DOHH2 (cell line): ENCODE data around the gene KCNN4.

Source experiments
- H3F3A ChIP-seq: fragments of 200-600 bp; sonication (generic), shearing (Covaris generic); 2 replicates; pipeline ENCODE4 v1.6.0; 2016; ENCODE audit warnings: antibody characterized with exemption, mild to moderate bottlenecking; ENCODE audit not compliant: control insufficient read depth, insufficient read depth
- H3K27ac ChIP-seq: fragments of 200-600 bp; sonication (generic); 2 replicates; pipeline ENCODE4 v1.5.1; 2014; ENCODE audit warnings: low read depth, mild to moderate bottlenecking, low read length, moderate library complexity
- H3K27me3 ChIP-seq: fragments of 200-600 bp; sonication (generic); 2 replicates; pipeline ENCODE4 v1.6.1; 2014; ENCODE audit warnings: mild to moderate bottlenecking, low read length, mixed read lengths; ENCODE audit not compliant: control insufficient read depth
- H3K36me3 ChIP-seq: fragments of 200-600 bp; sonication (generic); 2 replicates; pipeline ENCODE4 v1.6.1; 2014; ENCODE audit warnings: mild to moderate bottlenecking, low read length, moderate library complexity, mixed read lengths; ENCODE audit not compliant: control insufficient read depth
- H3K4me1 ChIP-seq: fragments of 200-600 bp; sonication (generic); 2 replicates; pipeline ENCODE4 v1.6.1; 2014; ENCODE audit warnings: mild to moderate bottlenecking, low read length, mixed read lengths; ENCODE audit not compliant: control insufficient read depth
- H3K4me2 ChIP-seq: fragments of 200-600 bp; sonication (generic); 2 replicates; pipeline ENCODE4 v1.6.0; 2014; ENCODE audit warnings: mild to moderate bottlenecking, low read length, moderate library complexity
- H3K4me3 ChIP-seq: fragments of 200-600 bp; sonication (generic); 2 replicates; pipeline ENCODE4 v1.5.1; 2014; ENCODE audit warnings: mild to moderate bottlenecking, low read length, mixed read lengths
- H3K79me2 ChIP-seq: fragments of 200-600 bp; sonication (generic); 2 replicates; pipeline ENCODE4 v1.6.1; 2014; ENCODE audit warnings: mild to moderate bottlenecking, low read length, mixed read lengths; ENCODE audit not compliant: control insufficient read depth
- H3K9me2 ChIP-seq: fragments of 200-600 bp; sonication (generic); replicated peaks from 2 replicates; pipeline ENCODE4 v1.6.1; 2014; ENCODE audit warnings: mild to moderate bottlenecking, low read length, mixed read lengths; ENCODE audit not compliant: control insufficient read depth
- H3K9me3 ChIP-seq: fragments of 200-600 bp; sonication (generic); 2 replicates; pipeline ENCODE4 v1.6.1; 2014; ENCODE audit warnings: antibody characterized with exemption, low read length, mixed read lengths; ENCODE audit not compliant: control insufficient read depth, insufficient read depth
- H4K20me1 ChIP-seq: fragments of 200-600 bp; sonication (generic); 2 replicates; pipeline ENCODE4 v1.6.0; 2014; ENCODE audit warnings: low read depth, mild to moderate bottlenecking, antibody characterized with exemption, low read length, moderate library complexity; ENCODE audit not compliant: control insufficient read depth, insufficient read depth
- EZH2phosphoT487 ChIP-seq: fragments of 200-600 bp; sonication (generic); IDR thresholded peaks from 2 replicates; pipeline ENCODE4 v1.6.1; 2017; ENCODE audit warnings: borderline replicate concordance, mild to moderate bottlenecking, antibody characterized with exemption, low read length, moderate library complexity, mixed read lengths
- TF ChIP-seq, protein P1 (sequence below): fragments of 200-600 bp; sonication (generic); IDR thresholded peaks from one replicate; pipeline ENCODE4 v1.5.1; 2014; ENCODE audit warnings: antibody characterized with exemption, mild to moderate bottlenecking, low read depth, low read length; ENCODE audit not compliant: poor library complexity, severe bottlenecking

Gene KCNN4

DNA sequence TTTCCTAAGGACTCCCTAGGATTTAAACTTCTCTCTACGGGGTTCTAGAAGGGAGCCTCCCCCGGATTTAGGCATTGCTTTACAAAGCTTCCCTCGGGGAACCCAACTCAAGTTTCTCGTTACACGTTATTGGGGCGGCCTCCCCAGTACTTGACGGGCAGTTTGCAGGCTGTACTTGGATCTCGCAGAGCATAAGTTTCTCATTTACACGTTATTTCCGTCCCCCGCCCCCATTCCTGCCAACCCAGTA lies 26.6 kb downstream of the KCNN4 start:
- Histone ChIP-seq H3K4me1 (peaks cover 66% of the 10 kb centered on the region), H3K4me3 (peak overlapping the region; percentile 93), H3K9me2 (no peaks in the 10 kb centered on the region), H3K79me2 (peaks cover 58% of the 10 kb centered on the region), H3K36me3 (peaks cover 55% of the 10 kb centered on the region), H3K27me3 (no peaks in the 10 kb centered on the region), H3F3A (peaks cover 35% of the 10 kb centered on the region), H3K9me3 (no peaks in the 10 kb centered on the region), H3K27ac (peak overlapping the region; percentile 97), H3K4me2 (peak overlapping the region; percentile 95), H4K20me1 (no peaks in the 10 kb centered on the region)
- TF ChIP-seq, protein P1, sequence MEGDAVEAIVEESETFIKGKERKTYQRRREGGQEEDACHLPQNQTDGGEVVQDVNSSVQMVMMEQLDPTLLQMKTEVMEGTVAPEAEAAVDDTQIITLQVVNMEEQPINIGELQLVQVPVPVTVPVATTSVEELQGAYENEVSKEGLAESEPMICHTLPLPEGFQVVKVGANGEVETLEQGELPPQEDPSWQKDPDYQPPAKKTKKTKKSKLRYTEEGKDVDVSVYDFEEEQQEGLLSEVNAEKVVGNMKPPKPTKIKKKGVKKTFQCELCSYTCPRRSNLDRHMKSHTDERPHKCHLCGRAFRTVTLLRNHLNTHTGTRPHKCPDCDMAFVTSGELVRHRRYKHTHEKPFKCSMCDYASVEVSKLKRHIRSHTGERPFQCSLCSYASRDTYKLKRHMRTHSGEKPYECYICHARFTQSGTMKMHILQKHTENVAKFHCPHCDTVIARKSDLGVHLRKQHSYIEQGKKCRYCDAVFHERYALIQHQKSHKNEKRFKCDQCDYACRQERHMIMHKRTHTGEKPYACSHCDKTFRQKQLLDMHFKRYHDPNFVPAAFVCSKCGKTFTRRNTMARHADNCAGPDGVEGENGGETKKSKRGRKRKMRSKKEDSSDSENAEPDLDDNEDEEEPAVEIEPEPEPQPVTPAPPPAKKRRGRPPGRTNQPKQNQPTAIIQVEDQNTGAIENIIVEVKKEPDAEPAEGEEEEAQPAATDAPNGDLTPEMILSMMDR, result no peak
- TF ChIP-seq EZH2phosphoT487, result no peak

DNA sequence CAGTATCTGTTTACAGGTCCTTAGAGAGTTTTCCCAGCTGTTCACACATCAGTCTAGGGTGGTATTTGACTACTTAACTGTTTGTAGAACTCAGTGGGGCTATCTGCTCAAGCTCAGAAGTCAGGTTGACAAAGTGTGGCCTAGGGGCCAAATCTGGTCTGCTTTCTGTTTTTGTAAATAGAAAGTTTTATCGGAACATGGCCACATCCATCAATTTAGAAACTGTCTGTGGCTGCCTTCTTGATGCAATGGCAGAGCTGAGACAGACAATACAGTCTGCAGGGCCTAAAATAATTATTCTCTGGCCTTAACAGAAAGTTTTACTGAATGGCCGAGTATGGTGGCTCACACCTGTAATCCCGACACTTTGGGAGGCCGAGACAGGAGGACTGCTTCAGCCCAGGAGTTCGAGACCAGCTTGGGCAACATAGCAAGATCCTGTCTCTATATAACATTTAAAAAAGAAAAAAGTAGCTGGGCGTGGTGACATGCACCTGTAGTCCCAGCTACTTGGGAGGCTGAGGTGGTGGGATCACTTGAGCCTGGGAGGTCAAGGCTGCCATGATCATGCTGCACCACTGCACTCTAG lies 28.4 kb downstream of the KCNN4 start:
- Histone ChIP-seq H3K27me3 (no peaks in the 10 kb centered on the region), H3K4me3 (no peak overlapping the region), H3K36me3 (peaks cover 65% of the 10 kb centered on the region), H3K9me2 (no peaks in the 10 kb centered on the region), H3K4me1 (peaks cover 66% of the 10 kb centered on the region), H3K27ac (no peak overlapping the region), H3K4me2 (peak overlapping the region; percentile 95; the same call in 1 of the 2 replicates), H3K9me3 (no peaks in the 10 kb centered on the region), H3F3A (peaks cover 22% of the 10 kb centered on the region), H4K20me1 (no peaks in the 10 kb centered on the region), H3K79me2 (peaks cover 53% of the 10 kb centered on the region)
- no peak for TF ChIP-seq EZH2phosphoT487
- TF ChIP-seq, protein P1, result no peak

DNA sequence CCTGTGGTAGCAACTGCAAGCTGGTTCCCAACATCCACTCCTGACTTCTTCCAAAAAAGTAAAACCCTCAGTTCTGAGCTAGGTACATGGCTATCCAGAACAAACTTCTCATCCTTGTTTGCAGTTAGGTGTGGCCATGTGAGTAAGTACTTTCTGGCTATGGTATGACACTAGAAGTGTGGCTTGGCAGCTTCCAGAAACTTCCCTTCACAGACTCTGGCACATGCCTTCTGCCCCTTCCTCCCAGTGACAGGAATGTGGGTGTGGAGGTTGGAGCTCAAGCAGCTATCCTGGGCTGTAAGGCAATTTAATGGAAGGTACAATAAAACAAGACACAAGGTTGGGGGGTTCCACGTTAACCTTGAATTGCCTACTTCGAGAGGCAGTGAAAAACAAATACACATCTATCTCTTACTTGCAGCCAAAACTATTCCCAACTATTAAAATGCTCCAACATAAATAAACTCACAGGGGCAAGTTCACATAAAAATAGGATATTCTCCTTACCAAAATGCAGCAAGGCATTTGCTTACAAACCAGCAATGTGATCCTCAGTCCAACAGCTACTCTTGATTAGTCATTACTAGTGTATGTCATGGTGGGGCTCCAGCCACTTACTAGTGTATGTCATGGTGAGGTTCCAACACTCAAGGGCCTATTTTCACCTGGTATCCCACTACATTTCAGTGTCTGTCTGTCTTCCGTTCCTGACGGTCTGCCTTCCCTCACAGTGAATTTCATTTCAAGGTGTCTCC lies 29.1 kb downstream of the KCNN4 start:
- Histone ChIP-seq H3K4me2 (no peak overlapping the region), H3F3A (peaks cover 19% of the 10 kb centered on the region), H3K36me3 (peaks cover 70% of the 10 kb centered on the region), H3K9me2 (no peaks in the 10 kb centered on the region), H4K20me1 (no peaks in the 10 kb centered on the region), H3K27me3 (no peaks in the 10 kb centered on the region), H3K79me2 (peaks cover 49% of the 10 kb centered on the region), H3K4me1 (peaks cover 61% of the 10 kb centered on the region), H3K9me3 (no peaks in the 10 kb centered on the region), H3K4me3 (no peak overlapping the region), H3K27ac (no peak overlapping the region)
- TF ChIP-seq EZH2phosphoT487, result no peak
- TF ChIP-seq, protein P1, result no peak
